Measurements from ENCODE around the gene AGAP3. TPM values are rescaled to one million over a fixed set of nuclear protein-coding genes. Genes with fewer than 3 reads are reported as not detected.

The AGAP3 gene
- total RNA-seq, 4 donors from 2014 or later, result 68.6 to 100 (median 72.2) TPM

Other genes starting within 250 kb of the AGAP3 start
- 1 to 10 TPM in 2 of 4 donors, under 1 TPM in 2; 0.26 to 4.4 (median 1.4) TPM for gene AOC1, start 234.0 kb upstream of the AGAP3 start, total RNA-seq
- 1 to 10 TPM in 1 of 4 donors, under 1 TPM in 3; 0.19 to 2.5 (median 0.72) TPM for gene KCNH2, start 108.2 kb upstream of the AGAP3 start, total RNA-seq
- 1 to 10 TPM; 1.4 to 3.2 (median 2.2) TPM for gene NOS3, start 95.5 kb upstream of the AGAP3 start, total RNA-seq
- 10 to 100 TPM in 2 of 4 donors, 1 to 10 TPM in 2; 1.5 to 45.2 (median 12.8) TPM for gene ATG9B, start 62.0 kb upstream of the AGAP3 start, total RNA-seq
- 10 to 100 TPM; 23.1 to 41.0 (median 26.1) TPM for gene ABCB8, start 58.0 kb upstream of the AGAP3 start, total RNA-seq
- under 1 TPM in 2 of 4 donors, not detected in 2; 0.40 to 0.95 TPM for gene ASIC3, start 37.9 kb upstream of the AGAP3 start, total RNA-seq
- gene CDK5, start 28.6 kb upstream of the AGAP3 start, total RNA-seq, result 10 to 100 TPM in 2 of 4 donors, 1 to 10 TPM in 2; 3.8 to 12.9 (median 8.6) TPM
- gene SLC4A2, start 26.9 kb upstream of the AGAP3 start, total RNA-seq, result 10 to 100 TPM; 39.8 to 53.7 (median 45.0) TPM
- gene FASTK, start 5.7 kb upstream of the AGAP3 start, total RNA-seq, result 10 to 100 TPM; 43.0 to 83.6 (median 75.9) TPM
- 10 to 100 TPM; 28.4 to 51.0 (median 35.2) TPM for gene TMUB1, start 3.0 kb upstream of the AGAP3 start, total RNA-seq
- not detected for gene GBX1, start 81.2 kb downstream of the AGAP3 start, total RNA-seq
- not detected for gene ASB10, start 100.8 kb downstream of the AGAP3 start, total RNA-seq
- gene H2BK1, start 124.0 kb downstream of the AGAP3 start, total RNA-seq, result not detected
- gene ABCF2, start 140.7 kb downstream of the AGAP3 start, total RNA-seq, result 10 to 100 TPM; 27.0 to 44.7 (median 40.5) TPM
- gene CHPF2, start 146.0 kb downstream of the AGAP3 start, total RNA-seq, result 10 to 100 TPM; 21.8 to 23.5 (median 22.3) TPM
- gene SMARCD3, start 162.2 kb downstream of the AGAP3 start, total RNA-seq, result 10 to 100 TPM in 1 of 4 donors, 1 to 10 TPM in 3; 2.5 to 11.6 (median 6.3) TPM

Measured in esophagus squamous epithelium (tissue), 4 donors.